OCI-LY7 (cell line): ENCODE results near the gene CGB5. TPM values are rescaled to one million over a fixed set of nuclear protein-coding genes. Genes with fewer than 3 reads are reported as not detected.
"Not testable (repeated sequence)": the region's sequence is repeated elsewhere in the genome, so short reads cannot be mapped to it uniquely, and the experiment has no call there.

ENCODE experiments used
- BruUV-seq: library from RNA; stranded (reverse); fragments of 400-500 nt; replicated peaks from 2 replicates; lab custom pipeline; 2021; lab: Mats Ljungman, UMichigan
- CTCF ChIA-PET: fragments of 300-600 bp; sonication (Branson Sonifier 250); formaldehyde crosslinking; loops from one replicate; lab custom pipeline; 2022; ENCODE audit warnings: antibody characterized with exemption; ENCODE audit not compliant: unreplicated experiment; lab: Charles Lee
- POLR2A ChIA-PET: fragments of 300-600 bp; sonication (Branson Sonifier 250); formaldehyde crosslinking; loops from one replicate; lab custom pipeline; 2022; ENCODE audit warnings: antibody characterized with exemption; lab: Charles Lee
- DNase-seq: peaks from one replicate; pipeline ENCODE4 v3.0.0-alpha.2; 2015; ENCODE audit warnings: low spot score
- H2AFZ ChIP-seq: fragments of 200-600 bp; sonication (generic), shearing (Covaris generic); 2 replicates; pipeline ENCODE4 v1.6.1; 2014; ENCODE audit warnings: mild to moderate bottlenecking, antibody characterized with exemption, low read length, moderate library complexity
- H3K27ac ChIP-seq: fragments of 200-600 bp; sonication (generic); 2 replicates; pipeline ENCODE4 v1.5.1; 2014; ENCODE audit warnings: mixed run types, low read depth, mild to moderate bottlenecking, moderate library complexity, low read length, inconsistent platforms; ENCODE audit not compliant: poor library complexity, severe bottlenecking
- H3K36me3 ChIP-seq: fragments of 200-600 bp; sonication (generic); 2 replicates; pipeline ENCODE4 v1.6.1; 2014; ENCODE audit warnings: mild to moderate bottlenecking, antibody characterized with exemption, low read length, moderate library complexity, mixed read lengths; ENCODE audit not compliant: insufficient read depth
- H3K4me1 ChIP-seq: fragments of 200-600 bp; sonication (generic); 2 replicates; pipeline ENCODE4 v1.5.1; 2014; ENCODE audit warnings: mild to moderate bottlenecking, low read length; ENCODE audit not compliant: insufficient read depth, poor library complexity, severe bottlenecking
- H3K4me2 ChIP-seq: fragments of 200-600 bp; sonication (generic); 2 replicates; pipeline ENCODE4 v1.6.1; 2014; ENCODE audit warnings: mild to moderate bottlenecking, low read length
- H3K4me3 ChIP-seq: fragments of 200-600 bp; sonication (generic); 2 replicates; pipeline ENCODE4 v1.5.1; 2014; ENCODE audit warnings: mild to moderate bottlenecking, low read depth, low read length; ENCODE audit not compliant: poor library complexity, severe bottlenecking
- H3K79me2 ChIP-seq: fragments of 200-600 bp; sonication (generic); 2 replicates; pipeline ENCODE4 v1.6.1; 2016; ENCODE audit warnings: low read depth, mild to moderate bottlenecking, low read length, moderate library complexity, mixed read lengths; ENCODE audit not compliant: insufficient read depth
- H3K9me2 ChIP-seq: fragments of 200-600 bp; sonication (generic); 2 replicates; pipeline ENCODE4 v1.6.1; 2016; ENCODE audit warnings: mild to moderate bottlenecking, low read length, mixed read lengths; ENCODE audit not compliant: insufficient read depth
- H3K9me3 ChIP-seq: fragments of 200-600 bp; sonication (generic); 2 replicates; pipeline ENCODE4 v1.6.1; 2014; ENCODE audit warnings: mild to moderate bottlenecking, mixed run types, low read length, mixed read lengths
- H4K20me1 ChIP-seq: fragments of 200-600 bp; sonication (generic); 2 replicates; pipeline ENCODE4 v1.6.1; 2014; ENCODE audit warnings: mild to moderate bottlenecking, antibody characterized with exemption, low read length, moderate library complexity, mixed read lengths; ENCODE audit not compliant: insufficient read depth
- intact Hi-C: fragments of 100-400 bp; cut with micrococcal nuclease; formaldehyde crosslinking; loops from one replicate; pipeline ENCODE4 v1.10.0; 2022; ENCODE audit not compliant: unreplicated experiment
- total RNA-seq, 2 experiments: library from RNA; depleted of rRNA in 1 of 2; stranded (reverse); fragments of >200 nt in 1 of 2; shearing (Covaris generic) in 1 of 2; gene quantifications; 2 replicates each; pipeline ENCODE4 v1.2.3, GENCODE V29; 2014 to 2022

The CGB5 gene
- total RNA-seq, 2 experiments from 2014 or later: not detected

GRCh38 chr19:49025088-49025487, 18.6 kb upstream of the CGB5 start:
- POLR2A ChIA-PET, DNase-seq, H4K20me1 ChIP-seq, H3K9me3 ChIP-seq, H3K4me2 ChIP-seq, H3K79me2 ChIP-seq, H2AFZ ChIP-seq, intact Hi-C loops, CTCF ChIA-PET, H3K4me3 ChIP-seq, H3K36me3 ChIP-seq, BruUV-seq, H3K27ac ChIP-seq, H3K9me2 ChIP-seq: not testable (repeated sequence)
- peaks cover 16% of the 10 kb centered on the region for H3K4me1 ChIP-seq

- H3K4me2 ChIP-seq, H3K27ac ChIP-seq, CTCF ChIA-PET, H4K20me1 ChIP-seq, POLR2A ChIA-PET, H3K36me3 ChIP-seq, H3K4me3 ChIP-seq, intact Hi-C loops, DNase-seq, H3K9me3 ChIP-seq, H2AFZ ChIP-seq, H3K9me2 ChIP-seq, H3K79me2 ChIP-seq, BruUV-seq: not testable (repeated sequence)
- peaks cover 11% of the 10 kb centered on the region for H3K4me1 ChIP-seq
Measured at GRCh38 chr19:49025599-49025998, 18.0 kb upstream of the CGB5 start.

- intact Hi-C loops, H3K27ac ChIP-seq: not testable (repeated sequence)
- POLR2A ChIA-PET: interaction anchor here (0.6 kb wide), 1 partner anchor 327 kb away, joined by 3 read pairs; no protein-coding TSS in a partner anchor
Measured at GRCh38 chr19:49028686-49029085, 15.0 kb upstream of the CGB5 start.

GRCh38 chr19:49029749-49030148, 13.9 kb upstream of the CGB5 start:
- H3K9me3 ChIP-seq, H3K9me2 ChIP-seq, DNase-seq, BruUV-seq, H3K36me3 ChIP-seq, H2AFZ ChIP-seq, H3K27ac ChIP-seq, H3K79me2 ChIP-seq, H3K4me3 ChIP-seq, H3K4me1 ChIP-seq, intact Hi-C loops, H3K4me2 ChIP-seq, H4K20me1 ChIP-seq, CTCF ChIA-PET, POLR2A ChIA-PET: not testable (repeated sequence)

More at GRCh38 chr19:49028686-49029085, 15.0 kb upstream of the CGB5 start:
- DNase-seq, H3K4me2 ChIP-seq, H3K79me2 ChIP-seq, H3K36me3 ChIP-seq, H3K4me1 ChIP-seq, BruUV-seq, H3K9me3 ChIP-seq, H3K9me2 ChIP-seq, H2AFZ ChIP-seq, H4K20me1 ChIP-seq, H3K4me3 ChIP-seq, CTCF ChIA-PET: not testable (repeated sequence)

GRCh38 chr19:49030323-49030722, 13.3 kb upstream of the CGB5 start:
- BruUV-seq, H3K27ac ChIP-seq, H3K36me3 ChIP-seq, POLR2A ChIA-PET, H4K20me1 ChIP-seq, H3K9me2 ChIP-seq, H3K4me1 ChIP-seq, intact Hi-C loops, DNase-seq, H3K4me2 ChIP-seq, H3K9me3 ChIP-seq, H2AFZ ChIP-seq, CTCF ChIA-PET, H3K79me2 ChIP-seq, H3K4me3 ChIP-seq: not testable (repeated sequence)
